GM21723 (cell line): ENCODE measurements around the gene RNF151.
"Not testable (repeated sequence)": the region's sequence is repeated elsewhere in the genome, so short reads cannot be mapped to it uniquely, and the experiment has no call there.

Source experiments
- ATAC-seq: cut with Tn5 transposase; IDR thresholded peaks from one replicate; pipeline ENCODE4 v1.9.1; 2021; ENCODE audit warnings: mild to moderate bottlenecking, moderate library complexity; ENCODE audit not compliant: unreplicated experiment

RNF151 gene

DNA sequence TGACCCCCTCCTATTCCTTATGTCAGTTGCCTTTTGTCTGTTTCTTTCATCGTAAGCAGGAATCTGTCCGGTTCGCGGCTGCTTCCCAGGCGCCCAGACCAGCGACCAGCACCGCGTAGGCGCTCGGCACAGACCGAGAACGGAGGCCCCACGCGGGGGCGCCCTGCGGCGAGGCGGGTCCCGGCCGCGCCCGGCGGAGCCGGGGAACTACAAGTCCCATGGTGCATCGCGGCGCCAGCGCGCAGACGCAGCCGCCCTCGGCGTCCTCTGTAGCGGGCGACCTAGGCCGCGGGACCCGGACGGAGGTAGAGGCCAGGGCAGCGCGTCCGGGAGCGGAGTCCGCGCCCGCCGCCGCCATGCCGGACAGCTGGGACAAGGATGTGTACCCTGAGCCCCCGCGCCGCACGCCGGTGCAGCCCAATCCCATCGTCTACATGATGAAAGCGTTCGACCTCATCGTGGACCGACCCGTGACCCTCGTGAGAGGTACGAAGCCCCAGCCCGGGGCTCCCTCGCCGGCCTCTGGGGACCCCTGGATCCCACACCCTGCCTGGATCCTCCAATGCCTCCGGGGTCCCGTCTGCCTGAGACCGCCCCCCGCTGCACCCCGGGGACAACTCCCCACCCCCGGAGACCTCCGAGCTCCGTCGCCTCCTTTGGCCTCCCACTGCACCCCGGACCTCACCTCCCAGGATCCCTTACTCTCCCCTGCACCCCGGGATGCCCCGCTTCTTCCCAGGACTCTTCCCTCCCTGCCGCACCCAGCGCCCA lies 7.2 kb upstream of the RNF151 start, which contains the start of gene NDUFB10:
Gene NDUFB10 (plus strand): TSS at position 270 of the 771 bp plus-strand sequence. CDS start 87 bp downstream, at position 357.
- ATAC-seq: peak; percentile 64

DNA sequence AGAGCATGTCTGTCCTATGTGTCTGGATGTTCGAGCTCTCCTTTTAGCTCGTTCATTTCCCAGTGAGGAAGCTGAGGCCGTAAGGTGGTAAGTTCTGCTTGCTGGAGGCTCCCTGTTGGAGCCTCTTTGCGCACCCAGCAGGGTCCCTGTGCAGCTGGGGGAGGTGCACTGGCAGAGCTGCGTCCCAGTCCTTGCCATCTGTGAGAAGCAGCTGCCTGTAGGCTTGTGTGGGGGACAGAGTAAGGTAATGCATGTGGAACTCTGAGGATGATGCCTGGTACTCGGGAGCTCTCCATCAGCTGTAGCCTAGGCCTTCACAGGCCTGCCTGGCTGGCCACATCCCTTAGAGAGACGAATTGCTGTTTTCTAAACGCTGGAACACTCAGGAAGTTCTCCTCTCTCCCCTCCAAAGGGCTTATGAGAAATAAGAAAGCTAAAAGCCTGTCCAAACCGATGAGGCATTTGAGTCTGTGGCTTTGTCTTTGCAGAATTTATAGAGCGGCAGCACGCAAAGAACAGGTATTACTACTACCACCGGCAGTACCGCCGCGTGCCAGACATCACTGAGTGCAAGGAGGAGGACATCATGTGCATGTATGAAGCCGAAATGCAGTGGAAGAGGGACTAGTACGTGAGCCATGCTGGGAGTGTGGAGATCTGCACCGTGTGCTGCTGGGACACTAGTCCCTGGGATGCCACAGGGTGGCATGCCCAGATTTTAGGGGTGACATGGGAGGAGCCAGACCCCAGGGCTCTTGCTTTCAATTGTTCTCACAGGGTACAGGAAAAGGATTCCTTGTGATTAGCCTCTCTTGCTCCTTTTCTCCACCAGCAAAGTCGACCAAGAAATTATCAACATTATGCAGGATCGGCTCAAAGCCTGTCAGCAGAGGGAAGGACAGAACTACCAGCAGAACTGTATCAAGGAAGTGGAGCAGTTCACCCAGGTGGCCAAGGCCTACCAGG lies 5.7 kb upstream of the RNF151 start:
- ATAC-seq: no peak

DNA sequence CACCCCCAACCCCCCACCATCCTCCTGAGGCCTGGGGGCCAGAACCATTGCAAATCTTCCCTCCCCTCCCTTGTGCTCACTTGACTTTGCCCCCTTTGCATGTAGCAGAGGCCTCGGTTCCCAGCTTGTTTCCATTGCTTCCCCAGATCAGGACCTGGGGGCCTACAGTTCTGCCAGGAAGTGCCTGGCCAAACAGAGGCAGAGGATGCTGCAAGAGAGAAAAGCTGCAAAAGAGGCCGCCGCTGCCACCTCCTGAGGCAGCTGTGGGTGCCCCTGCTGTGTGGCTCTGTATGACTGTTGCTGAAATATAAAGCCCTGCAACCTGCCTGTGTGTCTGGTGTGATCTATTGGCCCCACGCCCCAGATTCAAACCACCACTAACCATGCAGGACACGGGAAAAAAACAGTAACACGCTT lies 5.0 kb upstream of the RNF151 start:
- no peak for ATAC-seq

DNA sequence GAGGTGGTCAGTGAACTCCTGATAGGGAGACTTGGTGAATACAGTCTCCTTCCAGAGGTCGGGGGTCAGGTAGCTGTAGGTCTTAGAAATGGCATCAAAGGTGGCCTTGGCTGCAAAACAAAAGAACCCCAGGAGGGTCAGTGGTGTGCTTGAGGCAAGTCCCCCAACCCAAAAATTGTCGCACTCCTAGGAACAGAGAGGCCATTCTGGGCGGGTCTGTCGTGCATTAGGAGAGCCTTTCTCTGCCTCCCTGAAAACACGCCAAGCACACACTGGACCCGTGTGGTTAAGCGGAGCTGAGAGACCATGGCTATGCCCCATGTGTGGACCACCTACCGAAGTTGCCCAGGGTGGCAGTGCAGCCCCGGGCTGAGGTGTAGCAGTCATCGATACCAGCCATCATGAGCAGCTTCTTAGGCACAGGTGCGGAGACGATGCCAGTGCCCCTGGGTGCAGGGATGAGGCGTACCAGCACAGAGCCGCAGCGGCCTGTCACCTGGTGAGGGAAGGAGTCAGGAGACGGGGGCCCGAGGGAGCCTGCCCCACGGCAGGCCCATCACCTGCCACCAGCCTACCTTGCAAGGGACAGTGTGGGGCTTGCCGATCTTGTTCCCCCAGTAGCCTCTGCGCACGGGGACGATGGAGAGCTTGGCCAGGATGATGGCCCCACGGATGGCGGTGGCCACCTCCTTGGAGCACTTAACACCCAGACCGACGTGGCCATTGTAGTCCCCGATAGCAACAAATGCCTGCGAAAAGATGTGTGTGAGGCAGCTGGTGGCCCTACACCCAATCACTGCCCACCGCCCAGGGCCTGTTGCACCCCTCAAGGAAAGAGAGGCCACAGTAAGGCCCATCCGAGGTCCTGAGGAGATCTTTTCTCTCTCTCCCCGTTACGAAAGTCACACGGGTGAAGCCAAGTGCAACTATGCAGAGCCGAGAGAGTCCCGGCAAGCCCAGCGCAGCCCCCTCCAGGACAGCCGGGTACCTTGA lies 4.2 kb upstream of the RNF151 start:
- ATAC-seq: not testable (repeated sequence)

DNA sequence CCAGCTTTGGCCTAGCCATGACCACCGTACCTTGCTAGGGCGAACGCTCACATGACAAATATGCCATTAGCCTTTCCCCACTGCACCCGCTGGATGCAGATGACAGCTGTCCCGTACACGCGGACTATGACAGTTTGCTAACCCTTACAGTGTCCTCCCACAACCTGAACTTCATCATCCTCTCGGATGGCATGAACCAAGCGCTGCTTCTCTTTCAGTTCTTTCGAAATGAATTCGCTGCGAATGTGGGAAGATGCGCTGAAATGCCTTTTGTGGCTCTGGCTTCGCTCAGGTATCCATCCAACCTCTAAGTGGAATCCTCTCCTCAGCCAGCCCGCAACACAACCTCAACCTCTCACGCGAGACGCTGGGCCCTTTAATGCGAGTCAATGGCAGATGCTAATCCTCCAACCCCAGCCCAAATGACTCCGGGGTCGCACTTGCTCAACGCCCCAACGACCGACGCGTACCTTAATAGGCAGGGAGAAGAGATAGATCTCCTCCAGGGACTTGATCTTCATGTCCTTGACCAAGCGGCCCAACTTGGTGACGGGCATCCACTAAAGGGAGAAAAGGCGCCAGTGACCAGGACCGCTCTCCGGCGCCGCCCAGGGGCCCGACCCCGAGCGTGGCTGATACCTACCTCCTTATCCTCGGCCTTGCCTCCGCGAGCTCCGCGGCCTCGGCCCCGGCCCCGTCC lies 2.7 kb upstream of the RNF151 start:
- peak; percentile 10 for ATAC-seq

DNA sequence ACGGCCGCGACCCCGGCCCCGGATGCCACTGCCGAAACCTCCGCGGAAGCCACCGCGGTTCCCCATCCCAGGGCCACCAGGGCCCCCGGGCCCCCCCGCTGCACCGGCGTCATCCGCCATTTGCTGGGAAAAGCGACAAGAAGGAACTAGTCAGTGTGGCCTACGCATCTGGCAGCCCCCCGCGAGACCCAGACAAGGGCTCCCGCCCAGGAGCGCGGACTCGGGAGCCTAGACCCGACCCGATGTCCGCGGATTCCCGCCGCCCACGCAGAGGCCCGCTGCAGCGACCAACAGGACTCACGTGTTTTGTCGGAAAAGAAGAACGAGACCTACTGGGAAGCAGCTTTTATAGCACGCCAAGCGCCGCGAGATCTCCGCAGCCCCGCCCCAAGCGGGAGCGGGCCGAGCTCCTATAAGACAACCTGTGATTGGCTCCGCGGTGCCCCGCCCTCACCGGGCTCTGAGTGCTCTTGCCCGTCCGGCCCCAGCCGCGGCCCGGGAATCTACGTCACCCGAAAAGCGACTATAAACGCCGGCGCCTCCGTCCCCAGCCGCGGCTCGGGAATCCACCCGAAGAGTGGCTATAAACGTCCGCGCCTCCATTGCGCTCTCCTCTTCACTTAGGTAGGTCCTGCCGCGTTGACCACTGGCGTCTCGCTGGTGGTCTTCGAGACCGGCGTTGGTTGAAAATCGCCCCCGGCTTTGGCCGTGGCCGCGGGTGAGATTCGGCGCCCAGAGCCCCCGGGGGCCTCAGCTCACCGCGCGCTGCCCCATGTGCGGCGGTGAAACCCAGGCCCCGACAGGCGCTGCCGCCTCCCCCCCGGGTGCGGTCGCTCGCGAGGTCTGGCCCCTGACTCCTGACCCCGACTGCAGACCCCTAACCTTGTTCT lies 1.9 kb upstream of the RNF151 start, which contains the start of gene RPS2:
Gene RPS2 (minus strand): TSS at position 321 of the 890 bp plus-strand sequence. CDS start 201 bp downstream, at position 120.
- peak; percentile 65 for ATAC-seq

DNA sequence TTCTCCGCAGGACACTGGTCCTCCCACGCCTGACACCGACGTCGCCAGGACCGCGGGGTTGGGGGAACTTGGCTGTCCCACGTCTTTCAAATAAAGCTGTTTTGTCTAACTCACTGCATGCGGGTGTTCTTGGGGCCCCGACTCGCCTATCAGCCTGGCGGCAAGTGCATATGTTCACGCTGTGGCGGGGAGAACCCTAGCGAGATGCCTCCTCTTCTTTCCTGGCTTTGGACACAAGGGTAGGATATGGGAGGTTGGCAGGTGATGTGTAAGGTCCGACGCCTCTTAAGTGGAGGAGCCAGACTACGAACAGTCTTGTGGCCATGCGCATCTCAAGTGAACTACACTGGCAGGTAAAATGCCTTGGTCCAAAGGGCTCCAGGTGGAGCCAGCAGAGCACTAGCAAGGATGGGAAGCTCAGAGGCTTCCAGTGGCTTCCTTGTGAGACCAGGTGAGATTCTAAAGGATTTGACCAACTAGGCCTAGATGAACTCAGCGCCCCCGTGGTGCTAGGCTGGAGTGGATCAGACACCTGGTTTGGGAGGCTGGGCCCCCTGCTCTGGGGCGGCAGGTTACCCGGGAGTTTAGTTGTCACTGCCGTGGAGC lies 1.2 kb upstream of the RNF151 start:
- ATAC-seq: no peak

DNA sequence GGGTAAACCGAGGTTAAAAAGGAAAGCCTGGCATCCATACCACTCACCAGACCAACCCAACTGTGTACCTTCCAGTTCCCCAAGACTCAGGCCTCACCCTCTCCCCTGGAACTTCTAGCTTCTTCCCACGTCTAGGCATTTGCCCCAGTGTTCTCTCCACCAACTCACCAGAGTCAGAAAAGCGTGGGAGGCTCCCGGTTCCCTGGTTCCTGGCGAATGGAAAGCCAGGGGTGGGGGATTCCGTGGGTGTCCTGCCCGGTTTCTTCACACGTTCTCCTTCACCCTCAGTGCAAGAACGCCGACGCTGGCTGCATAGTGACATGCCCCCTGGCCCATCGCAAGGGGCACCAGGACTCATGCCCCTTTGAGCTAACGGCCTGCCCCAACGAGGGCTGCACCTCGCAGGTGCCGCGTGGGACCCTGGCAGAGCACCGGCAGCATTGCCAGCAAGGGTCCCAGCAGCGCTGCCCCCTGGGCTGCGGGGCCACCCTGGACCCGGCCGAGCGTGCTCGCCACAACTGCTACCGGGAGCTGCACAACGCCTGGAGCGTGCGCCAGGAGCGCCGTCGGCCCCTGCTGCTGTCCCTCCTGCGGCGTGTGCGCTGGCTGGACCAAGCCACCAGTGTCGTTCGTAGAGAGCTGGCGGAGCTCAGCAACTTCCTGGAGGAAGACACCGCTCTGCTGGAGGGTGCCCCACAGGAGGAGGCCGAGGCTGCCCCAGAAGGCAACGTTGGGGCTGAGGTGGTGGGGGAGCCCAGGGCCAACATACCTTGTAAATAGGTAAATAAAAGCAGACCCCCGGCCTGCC lies 1.7 kb downstream of the RNF151 start:
- ATAC-seq: no peak

DNA sequence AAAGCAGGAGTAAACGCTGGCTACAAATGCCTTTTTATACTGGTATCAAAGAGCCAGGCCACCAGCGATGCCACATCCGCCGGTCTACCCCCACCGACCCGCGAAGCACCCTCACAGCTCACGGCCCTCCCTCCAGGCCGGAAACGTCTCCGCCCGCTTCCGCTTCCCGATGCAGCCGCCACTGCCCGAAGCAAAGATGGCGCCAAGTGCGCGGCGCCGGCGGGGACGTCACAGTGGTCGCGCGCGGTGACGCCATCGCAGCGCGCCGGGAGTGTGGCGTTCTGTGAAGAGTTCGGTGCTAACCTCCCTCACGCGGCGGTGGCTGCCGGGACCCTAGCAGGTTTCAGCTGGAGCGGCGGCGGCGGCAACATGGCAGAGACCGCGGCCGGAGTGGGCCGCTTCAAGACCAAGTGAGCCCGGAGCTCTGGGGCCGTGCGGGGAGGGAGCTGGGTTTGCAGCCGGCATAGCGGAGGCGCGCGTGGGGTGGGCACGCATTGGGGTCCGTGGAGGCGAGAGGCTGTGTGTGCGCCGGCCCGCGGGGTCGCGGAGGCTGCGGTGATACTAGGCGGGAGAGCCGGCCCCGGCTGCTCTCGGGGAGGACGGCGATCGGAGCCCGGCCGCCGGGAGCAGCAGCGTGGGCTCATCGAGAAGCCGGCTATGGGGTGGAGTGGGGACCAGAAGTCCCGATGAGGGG lies 5.3 kb downstream of the RNF151 start, which contains the start of gene TBL3:
Gene TBL3 (plus strand): TSS at position 258 of the 694 bp plus-strand sequence. CDS start 112 bp downstream, at position 370.
- peak; percentile 64 for ATAC-seq

DNA sequence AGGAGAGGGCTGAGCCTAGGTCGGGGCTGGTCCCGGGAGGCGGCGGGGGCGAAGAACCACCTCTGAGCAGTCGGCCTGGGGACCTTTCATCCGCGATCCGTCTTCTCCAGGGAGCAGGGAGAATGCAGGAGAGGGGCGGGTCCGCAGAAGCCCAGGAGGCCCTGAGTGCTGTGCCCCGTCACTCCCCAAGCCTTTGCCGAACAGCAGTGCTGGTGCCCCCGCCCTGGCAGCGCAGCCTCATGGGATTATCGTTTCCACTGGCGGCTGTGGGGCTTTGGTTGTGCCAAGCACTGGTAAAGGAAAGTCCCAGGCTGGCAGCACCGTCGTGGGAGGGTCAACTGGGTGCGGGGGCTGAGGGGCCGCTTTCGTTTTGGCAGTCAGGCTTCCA lies 5.8 kb downstream of the RNF151 start:
- no peak for ATAC-seq

DNA sequence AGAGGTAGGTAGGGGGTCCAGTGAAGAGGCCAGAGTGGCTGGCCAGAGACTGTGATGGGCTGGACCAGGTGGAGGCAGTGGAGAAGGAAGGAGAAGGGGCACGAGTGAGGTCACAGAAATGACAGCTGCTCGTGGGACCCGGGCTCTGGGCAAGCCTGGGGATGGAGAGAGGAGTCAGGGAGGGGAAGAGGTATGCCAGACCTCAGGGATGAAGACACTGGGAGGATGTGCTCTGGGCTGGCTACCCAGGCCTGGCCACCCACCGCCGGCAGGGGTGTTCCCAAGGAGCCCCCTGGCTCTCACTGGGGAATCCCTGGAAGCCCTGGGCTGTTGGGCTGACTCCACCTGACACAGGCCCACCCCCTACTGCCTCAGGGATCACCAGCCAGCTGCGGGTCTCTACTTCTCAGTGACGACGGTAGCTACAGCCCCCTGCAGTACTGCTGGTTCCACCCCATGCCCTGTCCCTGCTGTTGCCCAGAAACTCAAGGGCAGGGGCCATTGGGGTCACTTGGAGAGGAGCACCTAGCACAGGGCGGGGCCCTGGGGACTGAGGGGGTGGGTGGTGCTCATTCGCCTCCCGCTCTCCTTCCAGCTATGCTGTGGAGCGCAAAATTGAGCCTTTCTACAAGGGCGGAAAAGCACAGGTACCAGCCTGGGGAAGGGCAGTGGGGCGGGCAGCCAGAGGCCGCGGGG lies 7.0 kb downstream of the RNF151 start:
- ATAC-seq: no peak

DNA sequence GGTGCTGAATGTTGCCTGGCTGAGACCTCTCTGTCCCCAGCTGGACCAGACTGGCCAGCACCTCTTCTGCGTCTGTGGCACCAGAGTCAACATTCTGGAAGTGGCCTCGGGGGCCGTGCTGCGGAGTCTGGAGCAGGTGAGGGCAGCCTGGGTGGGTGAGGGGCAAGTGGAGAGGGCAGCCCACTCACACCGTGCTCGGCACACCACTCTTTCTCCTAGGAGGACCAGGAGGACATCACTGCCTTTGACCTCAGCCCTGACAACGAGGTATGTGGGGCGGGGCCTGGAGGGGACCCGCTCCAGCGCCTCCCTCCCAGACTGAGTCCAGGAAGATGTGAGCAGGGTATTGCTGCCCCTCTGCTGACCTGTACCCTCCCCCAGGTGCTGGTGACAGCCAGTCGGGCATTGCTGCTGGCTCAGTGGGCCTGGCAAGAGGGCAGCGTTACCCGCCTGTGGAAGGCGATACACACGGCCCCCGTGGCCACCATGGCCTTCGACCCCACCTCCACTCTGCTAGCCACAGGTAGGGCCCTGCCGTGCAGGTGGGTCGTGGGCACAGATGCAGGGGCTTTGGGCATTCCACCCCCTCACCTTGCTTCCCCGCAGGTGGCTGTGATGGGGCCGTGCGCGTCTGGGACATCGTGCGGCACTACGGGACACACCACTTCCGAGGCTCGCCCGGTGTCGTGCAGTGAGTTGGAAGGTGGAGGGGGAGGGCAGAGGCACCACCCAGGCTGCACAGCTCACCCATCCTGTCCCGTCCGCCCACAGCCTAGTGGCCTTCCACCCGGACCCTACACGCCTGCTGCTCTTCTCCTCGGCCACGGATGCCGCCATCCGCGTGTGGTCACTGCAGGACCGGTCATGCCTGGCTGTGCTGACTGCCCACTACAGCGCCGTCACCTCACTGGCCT lies 7.8 kb downstream of the RNF151 start:
- no peak for ATAC-seq

DNA sequence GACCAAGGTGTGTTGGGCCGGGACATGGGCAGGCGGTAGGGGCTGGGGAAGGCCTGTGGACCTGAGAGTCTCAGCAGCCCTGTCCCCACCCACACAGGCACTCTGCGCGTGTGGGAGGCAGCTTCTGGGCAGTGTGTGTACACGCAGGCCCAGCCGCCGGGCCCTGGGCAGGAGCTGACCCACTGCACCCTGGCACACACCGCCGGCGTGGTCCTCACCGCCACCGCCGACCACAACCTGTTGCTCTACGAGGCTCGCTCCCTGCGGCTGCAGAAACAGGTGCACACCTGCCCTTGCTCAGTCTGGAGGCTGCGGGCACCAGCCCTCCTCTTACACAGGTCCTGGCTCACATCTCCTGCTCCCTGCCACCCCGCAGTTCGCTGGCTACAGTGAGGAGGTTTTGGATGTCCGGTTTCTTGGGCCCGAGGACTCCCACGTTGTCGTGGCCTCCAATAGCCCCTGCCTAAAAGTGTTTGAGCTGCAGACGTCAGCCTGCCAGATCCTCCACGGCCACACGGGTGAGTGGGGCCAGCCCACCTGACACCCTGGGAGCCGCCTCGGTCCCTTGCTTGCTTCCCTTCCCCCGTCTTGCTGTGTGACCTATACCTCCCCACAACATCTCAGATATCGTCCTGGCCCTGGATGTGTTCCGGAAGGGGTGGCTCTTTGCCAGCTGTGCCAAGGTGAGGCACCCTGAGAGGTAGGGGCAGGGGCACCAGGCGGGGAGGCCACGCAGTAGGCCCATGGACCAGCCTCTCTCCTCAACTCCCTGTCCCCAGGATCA lies 9.0 kb downstream of the RNF151 start:
- no peak for ATAC-seq

DNA sequence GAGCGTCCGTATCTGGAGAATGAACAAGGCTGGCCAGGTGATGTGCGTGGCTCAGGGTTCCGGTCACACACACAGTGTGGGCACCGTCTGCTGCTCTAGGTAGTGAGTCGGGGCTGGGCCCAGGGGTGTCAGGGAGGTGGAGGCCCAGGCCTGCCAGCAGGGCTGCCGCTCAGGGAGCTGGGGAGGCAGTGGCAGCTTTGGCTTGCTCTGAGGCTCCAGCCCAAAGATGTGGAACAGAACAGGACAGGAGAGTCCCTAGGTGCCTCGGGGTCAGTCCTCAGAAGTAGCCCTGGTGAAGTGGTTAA lies 9.5 kb downstream of the RNF151 start:
- ATAC-seq: no peak
